Mammary epithelial cell (primary cell): ENCODE data around the gene ACAA2.

ENCODE experiments used
- CTCF ChIP-seq, 2 donors: IDR thresholded peaks in 1 of 2; conservative IDR thresholded peaks in 1 of 2; 2 replicates each; pipeline ENCODE4 v1.5.1; 2011 to 2012; ENCODE audit warnings: inconsistent platforms in 2 of 2, low read length in 2 of 2, mild to moderate bottlenecking in 2 of 2, control low read depth in 1 of 2, low read depth in 1 of 2; ENCODE audit not compliant: insufficient read depth in 1 of 2; ENCODE audit errors: extremely low read depth in 1 of 2
- EZH2 ChIP-seq: IDR thresholded peaks from 2 replicates; pipeline ENCODE4 v1.6.1; 2012; ENCODE audit warnings: low read length, inconsistent platforms, borderline replicate concordance

- TF ChIP-seq CTCF (conservative IDR thresholded peaks at IDR 0.05 in 1 of 2, IDR thresholded peaks at IDR 0.05 in 1 of 2; ENCODE audit: extremely low read depth in 1 of 2, insufficient read depth in 1 of 2, low read depth in 1 of 2, low read length in 2 of 2) (no peak), EZH2 (no peak)
These were observed 34.8 kb upstream of the ACAA2 start for GRCh38 chr18:49848115-49848514.
